ENCODE measurements around the gene FZD4. TPM values are rescaled to one million over a fixed set of nuclear protein-coding genes. Genes with fewer than 3 reads are reported as not detected.

Gene FZD4
- total RNA-seq, 1 donor from 2014 or later, result 4.7 TPM

GRCh38 chr11:86956905-86957195, 1.7 kb upstream of the FZD4 start:
- FAIRE-seq, result no peak
- Histone ChIP-seq H3K4me2 (ENCODE audit: low read length) (peak overlapping the region; percentile 99), H3K4me1 (ENCODE audit: insufficient read depth, low read length) (peaks cover 19% of the 10 kb centered on the region), H3K9me3 (ENCODE audit: insufficient read depth, low read depth, low read length) (no peaks in the 10 kb centered on the region), H3K4me3 (ENCODE audit: insufficient read depth, low read depth, low read length) (no peak overlapping the region), H3K79me2 (ENCODE audit: insufficient read depth, low read length) (peaks cover 9% of the 10 kb centered on the region), H3K36me3 (ENCODE audit: insufficient read depth, low read length) (no peaks in the 10 kb centered on the region), H3K9ac (ENCODE audit: low read length) (no peak overlapping the region), H3K27ac (ENCODE audit: low read depth, low read length) (no peak overlapping the region), H2AFZ (ENCODE audit: low read depth, low read length) (no peak overlapping the region), H3K27me3 (ENCODE audit: insufficient read depth, low read length) (no peaks in the 10 kb centered on the region), H4K20me1 (ENCODE audit: insufficient read depth, low read length) (no peaks in the 10 kb centered on the region)
- no peak for DNase-seq (ENCODE audit: low read depth)
- H3K9me3 Mint-ChIP-seq (ENCODE audit: unreplicated experiment), result no peaks in the 10 kb centered on the region
- TF ChIP-seq CTCF (IDR thresholded peaks at IDR 0.05; ENCODE audit: insufficient read depth, low read depth, low read length) (no peak), EZH2 (IDR thresholded peaks at IDR 0.05; ENCODE audit: insufficient read depth, low read length) (no peak)
- H3K27ac Mint-ChIP-seq (ENCODE audit: unreplicated experiment), result no peak overlapping the region
- peaks cover 2% of the 10 kb centered on the region for H3K27me3 Mint-ChIP-seq (ENCODE audit: low read depth, unreplicated experiment)
- H3K4me1 Mint-ChIP-seq (ENCODE audit: low read depth, unreplicated experiment), result peaks cover 2% of the 10 kb centered on the region
- peak overlapping the region; percentile 37 for H3K4me3 Mint-ChIP-seq (ENCODE audit: unreplicated experiment)
- peaks cover 5% of the 10 kb centered on the region for H3K36me3 Mint-ChIP-seq (ENCODE audit: low read depth, unreplicated experiment)

GRCh38 chr11:86955111-86955360, 159 bp downstream of the FZD4 start:
- Histone ChIP-seq H3K4me3 (ENCODE audit: insufficient read depth, low read depth, low read length) (peak overlapping the region; percentile 68), H2AFZ (ENCODE audit: low read depth, low read length) (peak overlapping the region; percentile 84), H3K4me2 (ENCODE audit: low read length) (peak overlapping the region; percentile 97), H3K27me3 (ENCODE audit: insufficient read depth, low read length) (no peaks in the 10 kb centered on the region), H3K4me1 (ENCODE audit: insufficient read depth, low read length) (peaks cover 19% of the 10 kb centered on the region), H3K79me2 (ENCODE audit: insufficient read depth, low read length) (peaks cover 12% of the 10 kb centered on the region), H3K27ac (ENCODE audit: low read depth, low read length) (peak overlapping the region; percentile 24), H3K9me3 (ENCODE audit: insufficient read depth, low read depth, low read length) (no peaks in the 10 kb centered on the region), H3K9ac (ENCODE audit: low read length) (peak overlapping the region; percentile 76), H4K20me1 (ENCODE audit: insufficient read depth, low read length) (no peaks in the 10 kb centered on the region), H3K36me3 (ENCODE audit: insufficient read depth, low read length) (no peaks in the 10 kb centered on the region)
- TF ChIP-seq CTCF (IDR thresholded peaks at IDR 0.05; ENCODE audit: insufficient read depth, low read depth, low read length), result no peak
- no peak for TF ChIP-seq EZH2 (IDR thresholded peaks at IDR 0.05; ENCODE audit: insufficient read depth, low read length)
- Mint-ChIP-seq H3K27ac (ENCODE audit: unreplicated experiment) (no peak overlapping the region), H3K4me1 (ENCODE audit: low read depth, unreplicated experiment) (peaks cover 3% of the 10 kb centered on the region), H3K4me3 (ENCODE audit: unreplicated experiment) (no peak overlapping the region), H3K9me3 (ENCODE audit: unreplicated experiment) (no peaks in the 10 kb centered on the region), H3K27me3 (ENCODE audit: low read depth, unreplicated experiment) (peaks cover 2% of the 10 kb centered on the region), H3K36me3 (ENCODE audit: low read depth, unreplicated experiment) (peaks cover 16% of the 10 kb centered on the region)
- FAIRE-seq, result no peak
- DNase-seq (ENCODE audit: low read depth), result no peak

DNA sequence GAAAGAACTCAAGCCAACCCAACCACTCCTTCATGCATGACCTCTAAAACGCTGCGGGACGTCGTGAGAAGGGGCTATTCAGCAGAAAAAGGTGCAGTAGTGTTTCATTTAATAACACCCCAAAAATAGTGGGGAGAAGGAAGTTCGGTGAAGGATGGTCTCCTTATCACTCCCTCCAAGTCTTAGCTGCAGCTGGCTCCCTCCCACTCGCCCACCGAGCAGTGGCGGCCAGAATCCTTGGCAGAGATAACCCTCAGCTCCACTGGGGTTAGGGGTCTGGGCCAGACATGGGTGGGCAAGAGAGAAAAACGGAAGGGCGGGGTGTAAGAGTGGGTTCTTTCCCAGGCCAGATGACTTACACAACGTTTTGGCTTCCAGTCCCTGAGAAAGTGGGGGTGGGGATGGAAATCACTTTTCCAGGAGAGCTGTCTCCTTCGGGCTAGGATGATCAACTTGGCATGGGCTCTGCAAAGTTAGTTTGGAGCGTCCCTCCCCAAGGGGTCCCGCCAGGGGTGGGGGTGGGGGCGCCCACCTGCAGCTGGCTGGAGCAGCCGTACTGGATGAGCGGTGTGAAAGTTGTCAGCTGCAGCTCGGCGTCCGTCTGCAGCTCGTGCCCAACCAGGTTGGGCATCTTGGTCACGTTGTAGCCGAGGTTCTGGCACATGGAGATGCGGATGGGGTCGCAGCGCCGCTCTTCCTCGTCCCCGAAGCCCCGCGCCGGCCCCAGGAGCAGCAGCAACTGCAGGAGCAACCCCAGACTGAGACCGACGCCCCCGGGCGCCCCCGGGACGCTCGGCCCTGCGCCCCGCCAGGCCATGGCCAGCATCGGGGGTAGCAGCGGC, 705 bp downstream of the FZD4 start:
- H3K4me2 ChIP-seq (ENCODE audit: low read length), result peak overlapping the region; percentile 97
- FAIRE-seq (no peak), DNase-seq (ENCODE audit: low read depth) (no peak)
- H3K36me3 Mint-ChIP-seq (ENCODE audit: low read depth, unreplicated experiment), result peaks cover 16% of the 10 kb centered on the region
- H2AFZ ChIP-seq (ENCODE audit: low read depth, low read length), result peak overlapping the region; percentile 84
- no peaks in the 10 kb centered on the region for H3K36me3 ChIP-seq (ENCODE audit: insufficient read depth, low read length)
- TF ChIP-seq CTCF (IDR thresholded peaks at IDR 0.05; ENCODE audit: insufficient read depth, low read depth, low read length) (no peak), EZH2 (IDR thresholded peaks at IDR 0.05; ENCODE audit: insufficient read depth, low read length) (no peak)
- no peaks in the 10 kb centered on the region for H3K9me3 Mint-ChIP-seq (ENCODE audit: unreplicated experiment)
- peaks cover 12% of the 10 kb centered on the region for H3K79me2 ChIP-seq (ENCODE audit: insufficient read depth, low read length)
- peak overlapping the region; percentile 68 for H3K4me3 ChIP-seq (ENCODE audit: insufficient read depth, low read depth, low read length)
- H4K20me1 ChIP-seq (ENCODE audit: insufficient read depth, low read length), result no peaks in the 10 kb centered on the region
- H3K4me1 Mint-ChIP-seq (ENCODE audit: low read depth, unreplicated experiment), result peaks cover 3% of the 10 kb centered on the region
- no peaks in the 10 kb centered on the region for H3K9me3 ChIP-seq (ENCODE audit: insufficient read depth, low read depth, low read length)
- no peaks in the 10 kb centered on the region for H3K27me3 ChIP-seq (ENCODE audit: insufficient read depth, low read length)
- no peak overlapping the region for H3K27ac Mint-ChIP-seq (ENCODE audit: unreplicated experiment)
- H3K27me3 Mint-ChIP-seq (ENCODE audit: low read depth, unreplicated experiment), result no peaks in the 10 kb centered on the region
- H3K27ac ChIP-seq (ENCODE audit: low read depth, low read length), result peak overlapping the region; percentile 24
- H3K9ac ChIP-seq (ENCODE audit: low read length), result peak overlapping the region; percentile 76
- peak overlapping the region; percentile 84 for H3K4me3 Mint-ChIP-seq (ENCODE audit: unreplicated experiment)
- peaks cover 19% of the 10 kb centered on the region for H3K4me1 ChIP-seq (ENCODE audit: insufficient read depth, low read length)
